T-helper 2 cell treated with Interferon-gamma antibody and Interleukin-4, amounts not matched to agents 100 ng/mL and 5 ng/mL, for 36 hours (primary cell): ENCODE data around the gene F11. TPM values are rescaled to one million over a fixed set of nuclear protein-coding genes. Genes with fewer than 3 reads are reported as not detected.
"Not testable (repeated sequence)": the region's sequence is repeated elsewhere in the genome, so short reads cannot be mapped to it uniquely, and the experiment has no call there.

Experiments
- intact Hi-C: fragments of 100-400 bp; cut with micrococcal nuclease; formaldehyde crosslinking; loops from one replicate; pipeline ENCODE4 v1.15.1; 2023
- total RNA-seq: library from RNA; stranded (reverse); gene quantifications from 2 replicates; pipeline ENCODE4 v1.2.3, GENCODE V29; 2022

The F11 gene
- not detected in 2 replicates for total RNA-seq

- intact Hi-C loops: no loop called here
These were observed at the start of gene F11 for GRCh38 chr4:186265683-186266652. Gene F11, plus strand, starts transcription at chr4:186266189. Its CDS starts 948 bp downstream, at chr4:186267137.

GRCh38 chr4:186216465-186217024, 49.4 kb upstream of the F11 start:
- intact Hi-C loops: no loop called here

- intact Hi-C loops: no loop called here
These were observed 48.2 kb upstream of the F11 start for GRCh38 chr4:186217733-186218293.

GRCh38 chr4:186221624-186222023, 44.4 kb upstream of the F11 start:
- intact Hi-C loops: no loop called here

GRCh38 chr4:186225848-186226247, 40.1 kb upstream of the F11 start:
- intact Hi-C loops: no loop called here

GRCh38 chr4:186226521-186227189, 39.3 kb upstream of the F11 start:
- intact Hi-C loops: no loop called here

- intact Hi-C loops: no loop called here
These were observed 38.8 kb upstream of the F11 start, which contains the start of gene KLKB1 for GRCh38 chr4:186227221-186227620. Gene KLKB1, plus strand, starts transcription at chr4:186227507. Its CDS starts 689 bp downstream, at chr4:186228196.

GRCh38 chr4:186227744-186228513, 38.1 kb upstream of the F11 start:
- intact Hi-C loops: no loop called here

GRCh38 chr4:186228514-186228894, 37.5 kb upstream of the F11 start:
- intact Hi-C loops: no loop called here

- intact Hi-C loops: no loop called here
These were observed 31.6 kb upstream of the F11 start for GRCh38 chr4:186234367-186234766.

GRCh38 chr4:186236126-186236525, 29.9 kb upstream of the F11 start:
- intact Hi-C loops: no loop called here

- intact Hi-C loops: no loop called here
These were observed 25.5 kb upstream of the F11 start for GRCh38 chr4:186240452-186240847.

- intact Hi-C loops: no loop called here
These were observed 25.0 kb upstream of the F11 start for GRCh38 chr4:186240848-186241491.

- intact Hi-C loops: no loop called here
These were observed 24.4 kb upstream of the F11 start for GRCh38 chr4:186241616-186242015.

GRCh38 chr4:186242031-186242430, 24.0 kb upstream of the F11 start:
- intact Hi-C loops: not testable (repeated sequence)

GRCh38 chr4:186243331-186243730, 22.7 kb upstream of the F11 start:
- intact Hi-C loops: no loop called here

- intact Hi-C loops: no loop called here
These were observed 21.2 kb upstream of the F11 start for GRCh38 chr4:186244835-186245234.

GRCh38 chr4:186247062-186247752, 18.8 kb upstream of the F11 start:
- intact Hi-C loops: not testable (repeated sequence)

GRCh38 chr4:186248643-186249042, 17.3 kb upstream of the F11 start:
- intact Hi-C loops: no loop called here
